ENCODE data around the gene RANBP9.
A peak's percentile ranks its signal among the peaks of the same experiment; 100 is the strongest.

The RANBP9 gene

DNA sequence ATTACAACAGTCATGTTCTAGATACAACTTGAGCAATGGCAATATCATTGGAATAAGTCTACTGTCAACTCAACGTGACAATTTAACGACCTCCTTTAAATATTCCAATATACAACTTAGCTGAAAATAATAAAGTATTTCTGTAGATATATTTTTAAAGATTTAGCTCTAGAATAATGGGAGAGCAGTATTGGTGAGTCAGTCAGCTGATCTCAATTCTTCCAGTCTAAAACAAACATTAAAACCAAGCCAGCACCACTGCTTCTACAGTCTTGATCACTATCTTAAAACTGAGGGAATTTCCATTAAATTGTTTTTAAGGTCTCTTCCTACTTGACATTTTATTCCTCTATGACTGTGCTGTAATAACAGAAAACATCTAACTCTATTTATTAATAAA is 58.3 kb downstream of the RANBP9 start:
- DNase-seq (ENCODE audit: low read depth in 2 of 2): no peak

- DNase-seq (ENCODE audit: low read depth in 2 of 2): no peak
Measured at GRCh38 chr6:13649393-13649792, 62.2 kb downstream of the RANBP9 start.

GRCh38 chr6:13648850-13649249 is 62.8 kb downstream of the RANBP9 start:
- DNase-seq (ENCODE audit: low read depth in 2 of 2): no peak

- no peak for DNase-seq (ENCODE audit: low read depth in 2 of 2)
Measured at GRCh38 chr6:13643125-13643524, 68.5 kb downstream of the RANBP9 start.

- no peak for DNase-seq (ENCODE audit: low read depth in 2 of 2)
Measured at GRCh38 chr6:13641315-13641714, 70.3 kb downstream of the RANBP9 start.

DNA sequence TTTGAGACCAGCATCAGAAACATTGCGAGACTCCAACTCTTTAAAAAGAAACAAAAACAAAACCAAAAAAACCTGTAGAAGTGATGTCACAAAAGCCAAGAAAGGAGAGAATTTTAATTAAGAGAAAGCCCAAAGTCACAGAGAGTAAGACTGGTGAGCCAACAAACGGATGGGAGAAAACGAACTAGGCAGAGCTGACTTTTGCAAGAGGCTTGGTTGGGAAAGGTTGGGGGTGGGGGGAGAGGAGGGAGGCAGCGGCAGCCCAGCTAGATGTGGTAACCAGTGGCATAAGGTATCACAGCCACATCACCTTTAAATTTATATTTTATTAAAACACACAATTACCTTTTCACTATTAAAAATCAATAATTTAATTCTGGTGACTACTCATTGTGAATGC is 73.0 kb downstream of the RANBP9 start:
- no peak for DNase-seq (ENCODE audit: low read depth in 2 of 2)

DNA sequence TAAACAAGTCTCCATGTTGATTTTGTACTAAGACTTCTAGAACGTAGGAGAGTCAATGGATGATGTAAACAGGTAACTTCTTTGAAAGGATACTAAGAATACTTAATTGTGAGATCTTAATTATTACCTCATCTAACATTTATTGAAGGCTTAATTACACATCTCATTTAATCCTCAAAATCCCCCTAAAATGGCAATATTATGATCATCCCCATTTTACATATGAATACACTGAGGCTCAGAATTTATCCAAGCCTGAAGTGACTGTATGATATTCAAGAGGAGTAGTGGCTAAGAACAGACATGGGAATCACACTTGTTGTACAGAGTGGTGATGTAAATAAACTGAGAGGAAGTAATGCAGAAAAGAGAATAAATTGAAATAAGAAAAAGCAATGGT is 73.6 kb downstream of the RANBP9 start:
- no peak for DNase-seq (ENCODE audit: low read depth in 2 of 2)

GRCh38 chr6:13635948-13636658 is 75.5 kb downstream of the RANBP9 start:
- DNase-seq (ENCODE audit: low read depth in 2 of 2): no peak

- no peak for DNase-seq (ENCODE audit: low read depth in 2 of 2)
Measured at GRCh38 chr6:13633343-13633742, 78.3 kb downstream of the RANBP9 start.

- DNase-seq (ENCODE audit: low read depth in 2 of 2): no peak
Measured at GRCh38 chr6:13630499-13630898, 81.1 kb downstream of the RANBP9 start.

GRCh38 chr6:13629459-13630116 is 82.0 kb downstream of the RANBP9 start:
- DNase-seq (ENCODE audit: low read depth in 2 of 2): no peak

DNA sequence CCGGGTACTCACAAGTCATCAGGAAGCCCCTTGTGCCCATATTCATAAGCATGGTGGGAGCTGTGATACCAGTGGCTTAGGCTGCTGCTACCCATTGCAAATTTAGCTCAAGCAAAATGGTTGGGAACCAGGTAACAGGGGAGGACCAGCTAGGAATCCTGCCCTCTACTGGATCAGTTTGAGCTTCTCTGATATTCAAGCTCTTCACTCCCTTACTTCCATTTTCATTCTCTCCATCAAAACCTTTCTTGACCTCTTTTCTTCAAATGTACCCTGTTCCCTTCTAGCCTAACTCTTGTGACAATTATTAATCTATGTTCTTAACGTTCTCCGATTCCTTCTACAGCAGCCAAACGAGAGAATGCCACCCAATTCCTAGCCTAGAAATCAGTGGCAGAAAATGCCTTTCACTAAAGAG is 86.8 kb downstream of the RANBP9 start:
- no peak for DNase-seq (ENCODE audit: low read depth in 2 of 2)

DNA sequence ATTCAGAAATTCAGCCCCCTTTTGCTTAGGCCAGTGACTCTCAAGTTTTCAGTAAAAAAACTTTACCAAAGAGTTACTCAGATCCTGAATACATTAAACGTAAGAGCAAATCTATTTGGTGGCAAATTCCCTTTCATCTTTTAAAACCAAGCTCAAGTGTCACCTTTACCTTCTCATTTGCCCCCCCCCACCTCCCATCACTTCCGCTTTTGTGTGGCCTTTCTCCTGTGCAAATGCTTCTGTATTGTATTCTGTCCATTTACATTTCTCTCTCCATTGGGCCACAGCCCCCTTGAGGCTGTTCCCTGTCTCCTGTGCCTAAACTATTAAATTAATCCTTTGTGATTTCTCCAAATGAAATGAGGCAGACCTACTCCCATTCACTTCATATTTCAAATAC is 94.6 kb downstream of the RANBP9 start:
- no peak for DNase-seq (ENCODE audit: low read depth in 2 of 2)

GRCh38 chr6:13615792-13616120 is 95.9 kb downstream of the RANBP9 start:
- peak; percentile 13 to 40 for DNase-seq (ENCODE audit: low read depth in 2 of 2)

- peak; percentile 97 to 99 for DNase-seq (ENCODE audit: low read depth in 2 of 2)
Measured at GRCh38 chr6:13614926-13615791, 96.5 kb downstream of the RANBP9 start, which contains the start of gene NOL7. Gene NOL7, plus strand, starts transcription at chr6:13615335. Its CDS starts 24 bp downstream, at chr6:13615359.

DNA sequence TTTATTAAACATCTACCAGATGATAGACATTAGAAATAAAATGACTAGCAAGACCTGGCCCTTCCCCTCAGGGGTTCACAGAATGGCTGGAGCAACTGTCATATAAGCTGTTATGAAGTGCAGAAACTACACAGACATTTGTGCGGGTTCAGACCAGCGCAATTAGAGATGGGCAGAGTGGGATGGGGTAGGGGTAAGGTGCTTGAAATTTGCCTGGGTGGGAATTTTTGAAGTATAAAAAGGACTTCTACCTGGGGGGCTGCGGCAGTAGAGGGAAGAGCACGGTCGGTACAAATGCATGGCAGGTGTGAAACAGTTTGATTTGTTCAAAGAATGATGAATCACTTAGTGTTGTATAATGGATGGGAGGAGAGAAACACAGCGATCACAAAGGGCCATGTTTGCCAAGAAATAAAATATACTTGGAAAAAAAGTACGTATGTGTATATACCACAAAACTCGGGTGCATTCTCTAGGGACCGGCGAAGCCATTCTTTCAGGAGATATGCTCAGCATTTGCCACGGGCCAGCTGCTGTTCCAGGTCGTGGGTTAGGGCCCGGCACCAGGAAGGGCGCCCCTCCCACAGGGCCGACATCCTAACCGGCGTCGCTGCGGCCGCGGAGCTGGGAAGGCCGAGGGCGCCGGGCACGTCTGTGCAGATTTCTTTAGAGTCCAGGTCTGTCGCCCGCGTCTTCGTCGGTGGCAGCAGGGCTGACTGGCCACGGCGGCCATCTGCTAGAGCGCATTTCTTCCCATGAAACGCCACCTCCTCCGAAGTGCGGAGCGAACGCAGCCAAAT is 97.3 kb downstream of the RANBP9 start:
- DNase-seq (ENCODE audit: low read depth in 2 of 2): peak; percentile 18 to 40

- DNase-seq (ENCODE audit: low read depth in 2 of 2): no peak
Measured at GRCh38 chr6:13613029-13613594, 98.5 kb downstream of the RANBP9 start.

- DNase-seq (ENCODE audit: low read depth in 2 of 2): no peak
Measured at GRCh38 chr6:13611715-13612114, 99.9 kb downstream of the RANBP9 start.

DNA sequence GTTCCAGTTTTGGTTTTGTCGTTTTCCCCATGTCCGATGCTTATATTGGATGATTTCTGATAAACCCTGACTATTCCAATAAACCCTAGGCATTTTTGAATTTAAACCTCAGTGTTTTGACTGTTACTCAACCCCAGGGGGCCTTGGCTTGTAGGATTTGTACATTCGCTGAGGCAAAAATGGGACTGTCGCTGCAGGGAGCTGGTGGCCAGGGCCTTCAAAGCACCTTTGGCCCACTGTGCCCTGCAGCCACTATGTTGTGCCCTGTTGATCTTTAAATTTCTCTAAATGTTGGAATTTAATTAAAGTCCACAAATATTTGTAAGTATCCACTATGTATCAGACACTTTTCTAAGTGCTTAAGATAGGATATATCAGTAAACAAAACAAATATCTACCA is 106.0 kb downstream of the RANBP9 start:
- DNase-seq (ENCODE audit: low read depth in 2 of 2): no peak

GRCh38 chr6:13604546-13605416 is 106.9 kb downstream of the RANBP9 start:
- no peak for DNase-seq (ENCODE audit: low read depth in 2 of 2)
